GM19324 (cell line): ENCODE results near the gene C10orf105.

ENCODE experiments used
- ATAC-seq: cut with Tn5 transposase; IDR thresholded peaks from one replicate; pipeline ENCODE4 v1.9.1; 2021; ENCODE audit warnings: mild to moderate bottlenecking, moderate library complexity; ENCODE audit not compliant: unreplicated experiment, low FRiP score

C10orf105 gene

DNA sequence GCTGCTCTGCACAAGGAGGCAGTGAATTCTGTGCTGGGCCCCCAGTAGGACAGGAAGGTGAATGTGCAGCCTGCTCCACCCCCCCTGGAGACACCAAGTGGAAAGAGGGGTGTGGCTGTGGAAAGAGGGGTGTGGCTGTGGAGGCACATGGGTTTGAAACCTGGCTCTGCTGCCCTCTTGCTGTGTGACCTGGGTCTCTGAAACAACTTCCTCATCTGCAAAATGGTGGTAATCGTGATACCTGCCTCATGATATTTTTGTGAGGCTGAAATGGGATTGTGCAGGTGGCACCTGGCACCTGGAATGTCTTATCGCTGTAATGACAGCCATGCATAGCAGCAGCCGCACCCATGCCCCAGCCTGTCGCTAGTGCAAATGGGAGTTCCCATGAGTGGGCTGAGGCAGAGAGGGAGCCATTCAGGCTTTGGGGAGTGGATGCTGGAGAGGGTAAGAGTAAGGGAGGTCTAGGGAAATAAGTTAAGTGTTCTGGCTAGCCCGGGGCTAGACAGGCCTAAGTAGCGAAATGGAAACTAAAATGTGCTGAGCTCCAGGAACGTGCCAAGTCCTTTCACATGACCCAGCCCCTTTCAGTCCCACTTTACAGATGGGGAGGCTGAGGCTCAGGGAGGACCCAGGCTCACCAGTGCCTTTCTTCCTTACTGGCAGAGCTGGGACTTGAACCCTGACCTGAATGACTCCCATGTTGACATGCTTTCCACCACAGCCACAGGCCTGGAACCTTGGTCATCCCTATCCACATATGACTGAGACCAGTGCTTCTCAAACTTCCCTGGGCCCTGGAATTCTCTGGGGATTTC is 35.0 kb downstream of the C10orf105 start:
- ATAC-seq, result no peak

DNA sequence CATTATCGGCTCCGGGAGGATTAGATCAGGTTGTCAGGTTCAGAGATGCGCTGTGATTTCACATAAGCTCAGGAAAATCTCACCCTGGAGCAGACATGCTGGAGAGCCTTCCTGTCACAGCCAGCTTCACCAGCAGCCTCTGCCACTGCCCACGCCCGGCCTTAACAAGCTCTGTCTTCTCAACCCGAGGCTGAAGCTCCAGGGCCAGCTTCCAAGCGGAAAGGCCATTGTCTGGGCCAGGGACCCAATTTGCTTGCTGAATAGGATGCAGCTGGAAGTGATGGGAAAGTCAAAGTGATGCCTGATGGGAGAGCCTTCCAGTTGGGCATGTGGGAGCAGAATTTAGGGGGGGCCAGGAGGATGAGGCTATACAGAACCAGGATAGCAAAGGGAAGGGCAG is 36.3 kb downstream of the C10orf105 start:
- no peak for ATAC-seq

DNA sequence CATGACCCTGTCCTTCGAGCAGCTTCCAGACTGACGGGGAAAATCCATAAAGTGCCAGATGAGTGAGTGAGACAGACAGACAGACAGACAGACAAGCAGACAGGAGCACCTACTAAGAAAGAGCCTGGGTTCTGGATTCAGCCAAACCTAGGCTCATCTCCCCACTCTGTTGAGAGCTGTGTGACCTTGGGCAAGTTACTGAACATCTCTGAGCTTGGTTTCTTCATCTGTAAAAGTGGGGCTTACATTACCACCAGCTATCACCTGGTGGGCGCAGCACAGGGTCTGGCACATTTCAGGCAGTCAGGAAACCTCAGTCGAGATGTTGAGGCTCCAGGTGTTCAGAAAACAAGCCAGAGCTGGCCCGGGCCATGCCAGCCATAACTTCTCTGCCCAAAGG is 37.6 kb downstream of the C10orf105 start:
- no peak for ATAC-seq

DNA sequence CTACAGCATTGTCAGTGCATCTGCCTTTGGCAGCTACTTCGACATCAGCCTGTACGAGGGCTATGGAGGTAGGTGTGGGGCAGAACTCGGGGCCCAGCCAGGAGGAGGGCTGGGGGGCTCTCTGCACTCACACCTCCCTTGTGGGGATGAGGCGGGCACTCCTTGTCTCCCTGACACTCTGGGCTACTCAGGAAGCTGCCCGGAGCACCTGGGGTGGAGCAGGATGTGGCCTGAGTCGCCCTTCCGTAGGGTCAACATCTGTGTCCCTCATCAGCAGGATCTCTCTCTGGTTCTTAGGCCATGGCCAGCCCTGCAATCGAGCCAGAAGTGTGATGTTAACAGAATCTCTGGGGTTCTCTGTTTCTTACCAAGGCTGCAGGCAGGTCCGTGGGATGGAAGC is 40.2 kb downstream of the C10orf105 start:
- ATAC-seq, result no peak

DNA sequence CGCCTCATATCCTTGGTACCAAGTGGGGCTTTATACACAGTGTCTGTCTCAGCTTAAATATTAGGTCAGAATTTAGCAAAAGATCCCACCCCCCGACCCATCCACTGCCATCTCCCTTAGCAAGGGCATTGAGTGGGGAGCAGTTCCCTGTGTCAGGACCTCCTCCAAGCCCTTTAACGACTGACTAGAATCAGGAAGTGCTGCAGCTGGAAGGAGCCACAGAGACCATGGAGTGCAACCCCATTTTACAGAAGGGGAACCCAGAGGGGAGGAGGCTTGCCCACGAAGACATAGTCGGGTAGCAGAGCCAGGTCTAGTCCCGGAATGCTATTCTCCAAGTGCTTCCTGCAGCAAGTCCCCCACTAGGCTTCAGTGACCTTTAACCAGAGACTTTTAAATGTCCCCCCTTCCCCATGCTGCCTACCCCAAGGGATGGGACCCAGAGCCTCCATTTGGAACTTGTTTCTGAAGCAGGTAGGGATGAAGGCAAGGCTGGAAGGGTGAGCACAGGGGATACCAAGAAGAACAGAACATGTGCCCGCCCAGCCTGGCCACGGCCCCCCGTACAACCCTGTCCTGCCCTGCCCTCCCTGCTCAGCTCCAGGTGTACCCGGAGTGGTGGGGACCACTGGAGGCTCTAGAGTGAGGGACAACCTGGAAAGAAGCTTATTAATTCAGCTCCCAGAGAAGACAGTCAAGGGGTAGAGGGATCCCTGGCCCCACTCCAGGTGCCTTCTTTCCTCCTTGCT is 41.3 kb downstream of the C10orf105 start:
- no peak for ATAC-seq

DNA sequence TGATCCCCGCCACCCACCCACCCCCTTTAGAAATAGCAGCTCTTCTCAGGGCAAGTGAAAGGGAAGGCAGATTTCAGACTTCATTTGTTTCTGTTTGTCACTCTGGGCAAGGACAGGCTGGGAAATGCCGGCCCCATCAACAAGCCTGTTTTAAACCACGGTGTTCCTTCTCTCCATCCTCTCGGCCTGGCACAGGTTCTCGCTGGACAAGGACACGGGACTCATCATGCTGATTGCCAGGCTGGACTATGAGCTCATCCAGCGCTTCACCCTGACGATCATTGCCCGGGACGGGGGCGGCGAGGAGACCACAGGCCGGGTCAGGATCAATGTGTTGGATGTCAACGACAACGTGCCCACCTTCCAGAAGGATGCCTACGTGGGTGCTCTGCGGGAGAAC is 42.3 kb downstream of the C10orf105 start:
- no peak for ATAC-seq

DNA sequence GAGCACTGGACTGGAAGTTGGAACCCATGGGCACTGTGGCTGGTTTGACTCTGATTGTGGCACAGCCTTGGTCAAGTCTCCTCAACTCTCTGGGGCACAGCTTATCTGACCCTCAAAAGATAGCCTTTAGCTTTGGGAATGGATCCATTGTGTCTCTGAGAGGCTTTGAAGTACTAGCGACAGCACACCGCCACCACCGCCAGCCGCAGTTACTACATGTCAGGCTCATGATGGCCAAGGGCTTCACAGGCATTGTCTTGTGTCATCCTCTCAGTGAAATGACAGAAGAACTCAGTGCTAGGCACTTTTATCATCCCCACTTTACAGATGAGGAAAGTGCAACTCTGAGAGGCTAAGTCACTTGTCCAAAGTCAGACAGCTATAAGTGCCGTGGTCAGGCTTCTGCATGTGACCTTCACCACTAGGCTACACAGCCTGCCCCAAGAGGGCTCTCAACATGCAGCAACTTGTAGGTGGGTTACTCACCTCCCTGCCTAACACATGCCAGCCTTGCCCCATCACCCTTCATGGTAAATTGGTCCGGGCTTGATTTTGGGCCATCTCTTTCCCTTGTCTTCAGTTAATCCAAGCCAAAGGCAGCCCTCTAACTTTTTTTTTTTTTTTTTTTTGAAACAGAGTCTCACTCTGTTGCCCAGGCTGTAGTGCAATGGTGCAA is 44.1 kb downstream of the C10orf105 start:
- no peak for ATAC-seq

DNA sequence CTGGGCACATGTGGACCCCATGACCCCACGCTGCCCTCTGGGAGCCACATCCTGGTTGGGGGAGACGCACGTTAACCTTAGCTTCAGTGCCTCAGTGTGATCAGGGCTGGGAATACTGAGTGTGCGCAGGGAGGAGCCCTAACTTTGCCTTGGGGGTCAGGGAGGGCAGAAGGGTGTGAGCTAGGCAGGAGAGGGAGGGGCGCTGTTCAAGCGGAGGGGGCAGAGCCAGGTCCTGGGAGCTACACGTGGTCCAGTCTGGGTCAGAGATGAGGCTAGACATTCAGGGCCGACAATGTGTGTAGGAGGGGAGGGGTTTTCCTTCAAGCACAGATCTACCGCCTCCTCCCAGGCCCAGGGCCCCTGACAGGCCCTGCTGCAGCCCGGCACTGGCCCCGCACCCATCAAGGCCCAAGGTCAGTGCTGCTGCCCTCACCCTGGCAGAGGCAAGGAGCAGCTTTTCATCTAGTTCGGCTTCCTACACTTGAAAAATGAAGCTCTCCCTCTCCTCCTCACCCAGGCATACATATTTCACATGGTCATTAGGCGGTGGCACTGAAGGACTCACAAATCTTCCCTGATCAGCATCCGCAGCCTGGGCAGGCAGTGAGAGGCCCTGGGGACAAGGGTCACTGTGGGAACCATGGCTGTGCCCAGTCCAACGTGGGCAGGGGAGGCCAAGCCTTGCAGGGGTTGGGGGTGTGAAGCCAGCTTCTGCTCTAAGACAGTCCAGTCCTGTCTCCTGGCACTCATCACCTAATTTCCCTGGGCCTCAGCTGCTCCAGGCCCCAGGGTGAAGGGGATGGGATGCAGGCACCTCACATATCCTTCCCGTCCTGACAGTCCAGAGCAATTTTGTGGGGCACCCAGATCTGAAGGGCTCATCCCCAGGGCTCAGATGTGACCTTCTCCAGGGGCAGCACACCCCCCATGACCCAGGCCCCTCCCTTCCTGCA is 47.3 kb downstream of the C10orf105 start:
- no peak for ATAC-seq

DNA sequence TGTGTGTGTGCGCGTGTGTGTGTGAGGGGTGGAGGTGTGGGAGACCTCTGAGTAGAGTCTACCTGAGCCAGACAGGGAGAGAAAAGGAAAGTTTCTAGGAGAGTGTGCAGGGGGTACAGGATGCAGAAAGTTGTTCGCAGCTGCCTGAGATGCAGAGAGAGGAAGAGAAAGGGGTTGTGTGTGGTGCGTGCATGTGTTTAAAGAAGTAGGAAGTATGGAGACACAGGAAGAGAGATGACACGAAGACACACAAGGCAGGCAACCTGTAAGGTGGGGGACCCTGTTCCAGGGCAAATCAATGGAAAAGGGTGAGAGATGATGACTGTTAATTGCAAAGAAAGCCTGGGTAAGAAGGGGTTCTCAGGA is 52.2 kb downstream of the C10orf105 start:
- no peak for ATAC-seq

DNA sequence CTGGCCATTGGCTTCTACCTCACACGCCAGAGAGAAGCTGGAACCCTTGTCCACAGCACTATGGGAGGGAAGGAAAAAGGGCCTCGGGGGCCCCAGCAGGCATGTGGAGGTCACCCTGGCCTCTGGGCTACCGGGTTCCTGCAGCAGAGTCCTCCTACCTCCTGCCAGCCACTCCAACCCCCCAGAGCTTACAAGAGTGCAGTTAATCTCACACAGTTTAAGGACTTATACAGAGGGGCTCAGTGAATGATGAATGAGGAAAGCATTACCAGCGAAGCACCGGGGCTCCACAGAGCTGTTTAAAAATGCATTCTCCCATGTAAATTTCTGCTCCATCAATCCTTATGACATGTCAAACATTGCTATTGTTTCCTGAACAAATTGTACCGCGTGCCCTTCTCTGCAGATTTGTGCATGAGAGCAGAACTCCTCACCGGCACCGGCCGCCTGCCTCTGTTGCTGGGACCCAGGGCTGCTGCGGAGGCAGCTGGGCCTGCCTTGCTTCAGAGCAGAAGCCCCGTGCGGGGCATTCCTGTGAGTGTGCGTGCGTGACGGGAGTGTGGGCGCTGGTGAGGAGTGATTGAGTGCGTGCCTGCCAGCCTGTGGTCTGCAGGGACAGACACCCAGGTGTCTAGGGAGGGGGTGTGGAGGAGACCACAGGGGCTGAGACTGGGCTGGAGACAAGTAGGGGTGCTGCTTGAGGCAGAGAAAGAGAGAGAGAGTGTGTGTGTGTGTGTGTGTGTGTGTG is 52.8 kb downstream of the C10orf105 start:
- no peak for ATAC-seq

DNA sequence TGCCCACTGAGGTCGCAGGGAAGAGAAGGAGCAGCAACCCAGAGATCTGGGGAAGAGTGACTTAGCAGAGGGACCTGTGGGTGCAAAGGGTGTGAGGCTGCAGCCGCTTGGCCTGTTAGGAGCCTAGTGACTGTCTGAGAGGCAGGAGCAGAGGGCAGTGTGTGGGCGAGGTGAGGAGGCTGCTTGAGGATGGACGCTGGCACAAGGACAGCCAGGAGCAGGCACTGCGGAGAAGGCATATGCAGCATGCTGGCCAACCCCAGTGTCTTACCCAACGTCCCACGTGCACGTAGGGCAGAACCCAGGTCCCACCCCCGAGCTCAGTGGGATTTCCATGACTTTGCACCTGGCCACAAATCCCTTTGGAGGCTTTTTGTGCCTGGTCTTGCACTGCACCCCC is 54.1 kb downstream of the C10orf105 start:
- ATAC-seq, result no peak

DNA sequence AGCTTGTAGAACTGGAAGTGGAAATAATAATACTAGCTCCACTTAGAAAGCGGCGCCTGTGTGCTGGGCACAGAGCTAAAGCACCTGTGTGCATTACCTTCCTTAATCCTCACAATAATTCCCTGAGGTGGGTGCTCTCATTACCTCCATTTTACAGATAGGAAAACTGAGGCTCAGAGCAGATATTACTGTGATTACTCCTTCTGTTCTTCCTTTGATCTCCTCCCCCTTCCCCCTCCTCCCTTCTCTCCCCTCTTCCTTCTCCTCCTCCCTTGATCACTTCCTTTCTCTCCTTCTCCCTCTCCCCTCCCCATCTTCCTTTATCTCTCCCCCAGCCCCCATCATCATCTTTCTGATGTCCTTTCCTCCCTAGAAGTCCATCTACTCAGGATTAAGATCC is 55.0 kb downstream of the C10orf105 start:
- ATAC-seq, result no peak

DNA sequence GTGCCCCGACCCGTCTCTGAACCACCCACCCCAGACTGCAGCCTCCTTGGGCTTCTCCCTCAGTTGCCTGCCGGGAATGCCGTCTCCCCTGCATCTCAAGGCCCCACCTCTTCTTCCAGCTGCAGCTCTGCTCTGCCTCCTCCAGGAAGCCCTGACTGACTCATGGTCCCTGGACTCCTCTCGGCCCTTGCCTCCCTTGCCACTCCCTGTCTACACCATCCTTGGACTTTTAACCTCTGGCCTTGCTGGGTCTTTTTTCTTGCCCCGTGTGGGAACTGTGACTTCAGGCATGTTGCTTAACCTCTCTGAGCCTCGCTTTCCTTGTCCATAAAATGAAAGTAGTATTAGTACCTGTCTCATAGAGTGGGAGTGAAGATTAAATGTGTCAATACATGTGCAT is 56.3 kb downstream of the C10orf105 start:
- ATAC-seq, result no peak

DNA sequence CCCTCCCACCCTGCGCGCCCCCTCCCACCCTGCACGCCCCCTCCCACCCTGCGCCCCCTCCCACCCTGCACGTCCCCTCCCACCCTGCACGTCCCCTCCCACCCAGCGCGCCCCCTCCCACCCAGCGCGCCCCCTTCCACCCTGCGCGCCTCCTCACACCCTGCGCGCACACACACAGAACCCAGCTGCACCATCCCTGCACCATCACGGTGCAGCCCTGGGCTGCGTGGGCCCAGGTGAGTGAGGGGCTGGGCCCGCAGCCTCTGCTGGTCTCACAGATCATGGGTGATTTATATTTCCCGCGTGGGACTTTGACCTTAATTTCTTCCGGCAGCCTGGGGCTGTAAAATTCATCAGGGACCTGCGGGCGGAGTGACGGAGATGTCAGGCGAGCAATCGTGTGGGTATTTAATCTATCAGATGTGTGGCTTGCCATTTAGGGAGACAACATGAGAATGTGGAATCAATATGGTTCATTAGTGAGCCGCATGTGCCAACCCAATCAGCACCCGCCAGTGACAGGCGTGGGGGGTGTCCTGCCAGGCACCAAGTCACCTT is 57.7 kb downstream of the C10orf105 start:
- ATAC-seq, result no peak
